Measurements from ENCODE around the gene PRR36.

Gene PRR36

DNA sequence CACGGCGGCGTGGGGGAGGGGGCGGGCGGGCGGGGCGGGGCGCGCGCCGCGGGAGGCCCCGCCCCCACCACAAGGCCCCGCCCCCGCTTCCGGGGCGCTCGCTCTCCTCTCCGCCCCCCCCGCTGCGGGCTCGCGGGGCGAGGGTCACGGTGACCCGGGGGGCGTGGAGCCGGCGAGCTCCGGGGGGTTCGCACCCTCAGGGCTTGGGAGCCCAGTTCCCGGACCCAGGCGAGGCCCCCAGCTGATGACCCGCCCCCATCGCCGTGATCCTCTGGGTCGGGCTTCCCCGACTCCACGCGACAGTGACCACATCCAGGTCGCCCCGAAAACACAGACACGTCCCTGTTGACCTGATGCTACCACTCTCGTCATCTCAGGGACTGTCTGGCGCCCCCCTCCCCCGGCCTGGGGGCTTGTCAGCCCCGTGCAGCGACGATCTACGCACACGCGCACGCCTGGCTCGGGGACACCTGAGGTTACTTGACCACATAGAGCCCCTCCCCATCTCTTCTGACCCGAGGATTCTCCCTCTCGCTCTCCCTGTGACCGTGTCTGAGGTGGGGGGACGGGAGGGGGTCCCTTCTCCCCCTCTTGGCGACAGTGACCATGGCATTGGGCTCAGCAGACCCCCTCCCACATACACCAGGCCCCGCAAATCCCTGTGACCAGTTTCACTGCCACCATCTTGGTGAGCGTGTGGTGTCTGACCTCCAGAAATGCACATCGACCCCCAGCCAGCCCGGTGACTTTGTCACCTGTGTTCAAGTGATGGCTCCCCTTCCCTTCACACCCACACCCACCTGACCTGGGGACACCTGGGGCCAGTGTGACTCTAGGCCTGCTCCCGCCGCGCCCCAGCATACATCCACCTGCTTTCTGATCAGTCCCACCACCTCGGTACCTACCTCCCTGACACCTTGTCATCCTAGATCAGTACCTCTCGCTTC is 30.2 kb upstream of the PRR36 start:
- Histone ChIP-seq H3K27ac (ENCODE audit: low read depth, low read length) (peak overlapping the region; percentile 86), H4K12ac (ENCODE audit: low read depth, low read length) (peak overlapping the region; percentile 91), H3K4me3 (ENCODE audit: low read depth, low read length) (peak overlapping the region; percentile 91), H3K36me3 (ENCODE audit: control insufficient read depth in 1 of 2, insufficient read depth in 2 of 2, low read length in 2 of 2) (peaks cover 11 to 13% of the 10 kb centered on the region in 2 experiments), H3K4me2 (ENCODE audit: low read length) (peak overlapping the region; percentile 91), H3K18ac (ENCODE audit: low read length) (peak overlapping the region; percentile 93), H4K8ac (ENCODE audit: low read depth, low read length) (peak overlapping the region; percentile 97), H2AFZ (ENCODE audit: insufficient read depth, low read length, poor library complexity) (peak overlapping the region; percentile 82), H2BK12ac (ENCODE audit: low read length) (peak overlapping the region; percentile 3), H3K9ac (ENCODE audit: low read length) (peak overlapping the region; percentile 87), H2BK120ac (ENCODE audit: insufficient read depth, low read length, poor library complexity) (peak overlapping the region; percentile 82), H3K79me1 (ENCODE audit: low read length) (peaks cover 16% of the 10 kb centered on the region), H3K4ac (ENCODE audit: low read depth, low read length) (peak overlapping the region; percentile 71), H3K23ac (ENCODE audit: low read length) (no peak overlapping the region), H3K14ac (ENCODE audit: low read length) (peak overlapping the region; percentile 85), H2AK5ac (ENCODE audit: low read length) (peak overlapping the region; percentile 61), H2BK5ac (ENCODE audit: low read depth, low read length, poor library complexity) (peak overlapping the region; percentile 88), H4K91ac (ENCODE audit: low read depth, low read length) (peak overlapping the region; percentile 87), H3K27me3 (ENCODE audit: insufficient read depth, low read length) (no peaks in the 10 kb centered on the region), H3K4me1 (ENCODE audit: control insufficient read depth in 1 of 2, insufficient read depth in 2 of 2, low read length in 2 of 2) (peaks cover 13 to 15% of the 10 kb centered on the region in 2 experiments), H3K79me2 (ENCODE audit: control insufficient read depth, insufficient read depth, low read length, poor library complexity) (peaks cover 17% of the 10 kb centered on the region), H3K9me3 (ENCODE audit: insufficient read depth, low read depth, low read length) (peaks cover 2% of the 10 kb centered on the region)
- DNase-seq, result peak in 1 of 2 donors; percentile 46
- WGBS (ENCODE audit: extremely low coverage, insufficient coverage, insufficient read length), result no CpG with 5 or more reads among the region's 68 CpGs

DNA sequence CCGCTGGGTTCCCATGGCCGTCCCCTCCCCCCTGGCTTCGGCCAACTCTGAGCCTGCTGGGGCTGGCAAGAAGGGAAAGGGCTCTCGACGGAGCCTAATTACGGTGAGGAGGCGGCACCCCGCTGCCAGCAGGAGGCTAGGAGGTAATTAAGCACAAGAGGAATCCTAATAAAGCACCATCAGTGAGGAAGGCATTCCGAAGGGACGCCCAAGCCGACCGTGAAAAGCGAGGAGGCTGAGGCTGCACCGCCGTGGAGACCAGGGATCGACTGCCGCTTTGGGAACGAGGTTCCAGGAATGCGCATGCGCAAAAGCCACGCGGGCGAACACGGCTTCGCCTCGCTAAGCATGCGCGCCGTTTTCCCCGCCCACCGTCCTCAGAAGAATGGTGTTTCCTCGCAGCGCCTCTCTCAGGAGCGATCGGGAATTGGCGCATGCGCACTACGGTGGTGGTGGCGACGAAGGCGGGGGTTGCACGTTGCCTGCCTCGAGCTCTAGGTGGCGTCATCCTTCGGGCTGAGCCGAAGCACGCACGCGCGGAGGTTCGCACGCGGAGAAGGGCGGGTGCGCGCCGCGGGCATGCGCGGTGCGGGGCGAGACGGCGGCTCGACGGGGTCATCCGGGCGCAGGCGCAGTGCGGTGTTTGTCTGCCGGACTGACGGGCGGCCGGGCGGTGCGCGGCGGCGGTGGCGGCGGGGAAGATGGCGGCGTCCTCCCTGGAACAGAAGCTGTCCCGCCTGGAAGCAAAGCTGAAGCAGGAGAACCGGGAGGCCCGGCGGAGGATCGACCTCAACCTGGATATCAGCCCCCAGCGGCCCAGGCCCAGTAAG is 29.3 kb upstream of the PRR36 start, which contains the start of gene MAP2K7:
TSS of gene MAP2K7 (plus strand) at position 634 of the 830 bp plus-strand sequence. CDS start at position 702, 68 bp downstream.
- Histone ChIP-seq H3K36me3 (ENCODE audit: control insufficient read depth in 1 of 2, insufficient read depth in 2 of 2, low read length in 2 of 2) (peaks cover 7 to 8% of the 10 kb centered on the region in 2 experiments), H3K4me2 (ENCODE audit: low read length) (peak within 1 kb of the TSS; percentile 97), H3K9me3 (ENCODE audit: insufficient read depth, low read depth, low read length) (peaks cover 2% of the 10 kb centered on the region), H3K79me2 (ENCODE audit: control insufficient read depth, insufficient read depth, low read length, poor library complexity) (peaks cover 17% of the 10 kb centered on the region), H3K4me3 (ENCODE audit: low read depth, low read length) (peak within 1 kb of the TSS; percentile 91), H2BK12ac (ENCODE audit: low read length) (peak within 1 kb of the TSS; percentile 20), H4K8ac (ENCODE audit: low read depth, low read length) (peak within 1 kb of the TSS; percentile 99), H4K91ac (ENCODE audit: low read depth, low read length) (peak within 1 kb of the TSS; percentile 97), H2BK120ac (ENCODE audit: insufficient read depth, low read length, poor library complexity) (peak within 1 kb of the TSS; percentile 86), H4K12ac (ENCODE audit: low read depth, low read length) (peak within 1 kb of the TSS; percentile 99), H2AFZ (ENCODE audit: insufficient read depth, low read length, poor library complexity) (peak within 1 kb of the TSS; percentile 91), H3K4me1 (ENCODE audit: control insufficient read depth in 1 of 2, insufficient read depth in 2 of 2, low read length in 2 of 2) (peaks cover 13 to 15% of the 10 kb centered on the region in 2 experiments), H2AK5ac (ENCODE audit: low read length) (peak within 1 kb of the TSS; percentile 86), H3K4ac (ENCODE audit: low read depth, low read length) (peak within 1 kb of the TSS; percentile 95), H3K9ac (ENCODE audit: low read length) (peak within 1 kb of the TSS; percentile 92), H3K79me1 (ENCODE audit: low read length) (peaks cover 16% of the 10 kb centered on the region), H3K27me3 (ENCODE audit: insufficient read depth, low read length) (no peaks in the 10 kb centered on the region), H3K27ac (ENCODE audit: low read depth, low read length) (peak within 1 kb of the TSS; percentile 86), H3K14ac (ENCODE audit: low read length) (peak within 1 kb of the TSS; percentile 88), H2BK5ac (ENCODE audit: low read depth, low read length, poor library complexity) (peak within 1 kb of the TSS; percentile 88), H3K23ac (ENCODE audit: low read length) (no peak within 1 kb of the TSS), H3K18ac (ENCODE audit: low read length) (peak within 1 kb of the TSS; percentile 97)
- WGBS (ENCODE audit: extremely low coverage, insufficient coverage, insufficient read length), result no CpG with 5 or more reads among the region's 89 CpGs
- DNase-seq, result peak; percentile 100

DNA sequence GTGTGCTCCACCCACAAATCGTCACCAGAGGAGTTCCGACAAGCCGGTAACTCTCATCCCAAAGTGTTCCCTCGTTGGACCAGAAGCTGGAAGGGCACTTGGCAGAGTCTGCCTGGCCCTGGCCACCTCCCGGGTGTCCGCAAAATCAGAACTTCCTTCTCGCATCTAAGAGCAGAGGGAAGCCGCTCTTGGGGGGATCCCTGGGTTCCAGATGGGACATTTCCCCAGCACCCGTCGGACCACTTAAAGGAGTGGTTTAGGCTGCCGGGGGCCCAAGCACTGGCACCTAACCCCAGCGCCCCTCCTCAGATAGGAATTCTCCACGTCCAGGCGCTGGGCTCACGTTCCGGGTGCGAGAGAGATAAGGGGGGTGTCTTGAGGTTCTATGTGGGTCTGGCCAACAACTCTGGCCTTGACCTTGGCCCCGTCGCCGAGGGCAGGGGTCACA is 28.6 kb upstream of the PRR36 start:
- Histone ChIP-seq H3K9ac (ENCODE audit: low read length) (peak overlapping the region; percentile 92), H3K18ac (ENCODE audit: low read length) (peak overlapping the region; percentile 97), H3K27me3 (ENCODE audit: insufficient read depth, low read length) (no peaks in the 10 kb centered on the region), H3K79me2 (ENCODE audit: control insufficient read depth, insufficient read depth, low read length, poor library complexity) (peaks cover 17% of the 10 kb centered on the region), H4K91ac (ENCODE audit: low read depth, low read length) (peak overlapping the region; percentile 97), H2AFZ (ENCODE audit: insufficient read depth, low read length, poor library complexity) (peak overlapping the region; percentile 91), H3K4ac (ENCODE audit: low read depth, low read length) (peak overlapping the region; percentile 95), H4K12ac (ENCODE audit: low read depth, low read length) (peak overlapping the region; percentile 99), H3K36me3 (ENCODE audit: control insufficient read depth in 1 of 2, insufficient read depth in 2 of 2, low read length in 2 of 2) (peaks cover 7 to 8% of the 10 kb centered on the region in 2 experiments), H3K14ac (ENCODE audit: low read length) (peak overlapping the region; percentile 88), H3K4me3 (ENCODE audit: low read depth, low read length) (peak overlapping the region; percentile 75), H4K8ac (ENCODE audit: low read depth, low read length) (peak overlapping the region; percentile 99), H3K27ac (ENCODE audit: low read depth, low read length) (no peak overlapping the region), H3K79me1 (ENCODE audit: low read length) (peaks cover 16% of the 10 kb centered on the region), H2BK12ac (ENCODE audit: low read length) (peak overlapping the region; percentile 20), H3K9me3 (ENCODE audit: insufficient read depth, low read depth, low read length) (peaks cover 2% of the 10 kb centered on the region), H3K4me1 (ENCODE audit: control insufficient read depth in 1 of 2, insufficient read depth in 2 of 2, low read length in 2 of 2) (peaks cover 13 to 15% of the 10 kb centered on the region in 2 experiments), H2BK5ac (ENCODE audit: low read depth, low read length, poor library complexity) (peak overlapping the region; percentile 70), H2AK5ac (ENCODE audit: low read length) (peak overlapping the region; percentile 86), H2BK120ac (ENCODE audit: insufficient read depth, low read length, poor library complexity) (peak overlapping the region; percentile 86), H3K23ac (ENCODE audit: low read length) (no peak overlapping the region), H3K4me2 (ENCODE audit: low read length) (peak overlapping the region; percentile 97)
- DNase-seq, result peak in 1 of 2 donors; percentile 31
- no CpG with 5 or more reads among the region's 20 CpGs for WGBS (ENCODE audit: extremely low coverage, insufficient coverage, insufficient read length)

DNA sequence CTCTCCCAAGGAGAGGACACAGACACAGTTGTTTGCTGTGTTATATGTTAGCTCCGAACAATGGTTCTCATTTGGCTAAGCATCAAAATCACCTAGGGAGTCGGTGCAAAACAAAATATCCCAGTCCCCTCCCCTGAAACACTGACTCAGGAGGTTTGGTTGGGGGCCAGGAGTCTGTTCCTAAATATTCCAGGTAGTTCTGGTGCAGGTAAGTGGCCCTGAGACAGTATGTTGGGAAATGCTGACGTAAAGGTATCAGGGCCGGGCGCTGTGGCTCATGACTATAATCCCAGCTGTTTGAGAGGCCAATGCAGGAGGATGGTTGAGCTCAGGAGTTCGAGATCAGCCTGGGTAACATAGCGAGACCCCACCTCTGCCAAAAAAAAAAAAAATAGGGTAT is 27.1 kb upstream of the PRR36 start:
- Histone ChIP-seq H3K4me3 (ENCODE audit: low read depth, low read length) (no peak overlapping the region), H3K14ac (ENCODE audit: low read length) (no peak overlapping the region), H2AFZ (ENCODE audit: insufficient read depth, low read length, poor library complexity) (no peak overlapping the region), H4K91ac (ENCODE audit: low read depth, low read length) (no peak overlapping the region), H2AK5ac (ENCODE audit: low read length) (no peak overlapping the region), H3K27ac (ENCODE audit: low read depth, low read length) (no peak overlapping the region), H3K36me3 (ENCODE audit: control insufficient read depth in 1 of 2, insufficient read depth in 2 of 2, low read length in 2 of 2) (peaks cover 4 to 6% of the 10 kb centered on the region in 2 experiments), H3K4me2 (ENCODE audit: low read length) (no peak overlapping the region), H3K9ac (ENCODE audit: low read length) (no peak overlapping the region), H2BK120ac (ENCODE audit: insufficient read depth, low read length, poor library complexity) (no peak overlapping the region), H3K27me3 (ENCODE audit: insufficient read depth, low read length) (no peaks in the 10 kb centered on the region), H4K8ac (ENCODE audit: low read depth, low read length) (no peak overlapping the region), H3K79me1 (ENCODE audit: low read length) (peaks cover 16% of the 10 kb centered on the region), H3K4me1 (ENCODE audit: control insufficient read depth in 1 of 2, insufficient read depth in 2 of 2, low read length in 2 of 2) (peaks cover 13 to 15% of the 10 kb centered on the region in 2 experiments), H3K23ac (ENCODE audit: low read length) (no peak overlapping the region), H3K9me3 (ENCODE audit: insufficient read depth, low read depth, low read length) (peaks cover 2% of the 10 kb centered on the region), H4K12ac (ENCODE audit: low read depth, low read length) (no peak overlapping the region), H3K79me2 (ENCODE audit: control insufficient read depth, insufficient read depth, low read length, poor library complexity) (peaks cover 17% of the 10 kb centered on the region), H3K18ac (ENCODE audit: low read length) (no peak overlapping the region), H3K4ac (ENCODE audit: low read depth, low read length) (no peak overlapping the region), H2BK12ac (ENCODE audit: low read length) (no peak overlapping the region), H2BK5ac (ENCODE audit: low read depth, low read length, poor library complexity) (no peak overlapping the region)
- WGBS (ENCODE audit: extremely low coverage, insufficient coverage, insufficient read length), result no CpG with 5 or more reads among the region's 7 CpGs
- DNase-seq, result no peak

All from trophoblast cell (in vitro differentiated cells and primary cell).